GM19395 (cell line): ENCODE results near the gene GPSM3.
"Not testable (repeated sequence)": the region's sequence is repeated elsewhere in the genome, so short reads cannot be mapped to it uniquely, and the experiment has no call there.

Experiments
- ATAC-seq: cut with Tn5 transposase; IDR thresholded peaks from one replicate; pipeline ENCODE4 v1.9.1; 2021; ENCODE audit warnings: mild to moderate bottlenecking, moderate library complexity; ENCODE audit not compliant: unreplicated experiment

The GPSM3 gene

DNA sequence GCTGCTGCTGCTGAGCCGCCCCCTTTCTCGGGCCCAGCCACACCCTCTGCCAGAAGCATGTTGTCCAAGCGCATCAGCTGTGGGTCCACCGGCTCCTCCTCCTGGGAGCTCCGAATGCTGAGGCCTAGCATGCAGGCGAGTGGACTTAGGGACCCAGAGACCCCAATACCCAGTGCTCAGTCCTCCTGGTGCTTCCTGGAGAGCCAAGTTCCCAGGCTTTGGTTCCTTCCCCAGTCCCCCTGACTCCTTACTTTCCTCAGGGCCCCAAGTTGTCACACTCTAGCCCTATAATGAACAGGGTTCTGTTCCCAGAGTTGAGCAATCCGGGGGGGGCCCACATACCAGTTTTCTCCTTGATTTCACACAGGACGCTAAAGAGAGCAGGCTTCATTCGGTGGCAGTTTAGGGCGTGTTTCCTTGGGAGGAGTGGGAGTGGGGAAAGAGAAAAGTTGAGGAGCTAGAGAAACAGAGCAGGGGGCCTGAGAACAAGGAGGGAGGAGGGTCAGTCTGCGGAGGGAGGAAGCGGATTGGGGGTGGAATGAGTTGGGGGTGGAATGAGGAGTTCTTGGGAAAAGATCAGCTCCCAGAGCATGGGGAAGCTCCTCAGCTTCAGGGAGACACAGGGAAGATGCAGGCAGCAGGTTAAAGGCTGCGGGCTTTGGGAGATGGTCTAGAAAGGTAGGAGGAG, 3.9 kb downstream of the GPSM3 start:
- no peak for ATAC-seq

GRCh38 chr6:32187725-32188380, 4.6 kb downstream of the GPSM3 start:
- not testable (repeated sequence) for ATAC-seq

DNA sequence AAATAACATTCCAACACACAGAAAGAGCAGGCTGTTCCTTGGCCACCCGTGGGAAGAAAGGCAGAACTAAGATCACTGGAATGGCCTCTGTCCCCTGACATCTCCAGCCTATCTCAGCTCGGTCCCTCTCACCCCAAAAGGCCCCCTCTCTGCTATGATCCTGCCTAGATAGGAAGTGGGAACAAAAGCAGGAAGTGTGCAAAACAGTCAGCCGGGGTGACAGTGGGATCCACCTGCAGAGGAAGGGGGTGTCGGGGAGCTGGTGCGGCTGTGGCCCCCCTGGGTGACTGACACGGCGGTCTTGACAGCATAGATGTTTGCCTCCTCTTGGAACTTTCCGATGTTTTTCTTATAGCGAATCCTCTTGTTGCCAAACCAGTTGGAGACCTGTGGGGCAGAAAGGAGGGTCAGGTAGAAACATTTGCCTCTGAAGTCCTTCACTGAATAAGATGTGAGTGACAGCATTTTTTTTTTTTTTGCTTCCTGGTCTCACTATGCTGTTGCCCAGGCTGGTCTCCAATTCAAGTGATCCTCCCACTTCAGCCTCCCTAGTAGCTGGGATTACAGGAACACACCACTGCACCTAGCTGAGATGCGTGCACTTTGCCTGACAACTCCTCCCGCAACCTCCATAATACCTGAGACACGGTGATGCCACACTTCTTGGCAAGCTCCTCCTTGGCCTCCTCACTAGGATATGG, 5.3 kb downstream of the GPSM3 start:
- ATAC-seq = no peak

DNA sequence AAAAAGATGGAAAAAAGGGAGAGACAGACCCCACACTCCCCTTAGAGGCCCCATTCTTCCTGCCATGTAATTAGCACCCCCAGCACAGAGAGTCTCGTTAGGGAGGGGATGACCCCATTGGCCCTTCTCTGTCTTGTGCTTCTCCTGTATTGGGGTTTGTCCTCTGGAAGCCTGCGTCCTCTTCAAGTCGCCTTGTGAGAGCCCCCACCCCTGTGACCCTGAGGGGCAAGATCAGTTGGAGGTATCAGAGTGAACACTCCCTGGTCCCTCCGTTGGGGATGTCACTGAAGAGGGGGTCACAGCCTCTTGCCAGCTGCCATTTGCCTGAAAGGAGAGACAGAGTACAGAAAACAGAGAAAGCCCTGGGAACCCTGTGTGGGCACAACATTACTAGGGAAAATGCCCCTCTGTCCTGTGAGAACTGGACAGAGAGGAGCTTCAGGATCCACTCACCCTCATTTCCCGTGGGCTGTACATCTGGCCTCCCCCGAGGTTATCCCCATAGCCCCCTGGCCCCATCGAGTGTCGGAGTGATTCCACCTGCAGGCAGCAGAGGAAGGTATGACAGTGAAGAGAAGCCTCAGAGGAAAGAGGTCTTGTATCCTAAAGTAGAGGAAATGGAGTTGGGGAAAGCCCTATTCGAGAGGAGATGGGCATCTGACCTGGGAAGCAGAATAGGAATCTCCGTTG, 6.1 kb downstream of the GPSM3 start:
- ATAC-seq = not testable (repeated sequence)

DNA sequence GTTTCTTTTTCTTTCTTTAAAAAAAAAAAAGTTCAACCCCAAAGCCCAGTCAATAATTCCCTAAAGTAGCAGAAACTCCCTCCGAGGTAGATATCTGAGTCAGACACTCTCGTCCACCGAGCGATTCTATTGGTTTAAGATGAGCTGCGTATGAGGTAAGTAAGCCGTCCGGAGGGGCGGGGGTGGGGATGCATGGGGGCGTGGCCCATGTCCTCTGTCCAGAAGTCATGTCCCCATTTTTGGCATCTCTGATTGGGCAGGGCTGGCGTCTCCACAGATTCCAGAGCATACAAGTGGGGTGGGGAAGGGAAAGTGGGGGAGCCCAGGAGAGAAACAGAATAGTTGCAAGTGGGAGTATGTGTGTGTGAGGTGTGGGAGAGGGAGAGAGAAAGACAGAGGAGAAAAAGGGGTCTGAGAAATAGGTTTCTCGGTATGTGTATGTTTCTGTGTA, 6.7 kb downstream of the GPSM3 start:
- not testable (repeated sequence) for ATAC-seq

GRCh38 chr6:32184084-32184640, 8.3 kb downstream of the GPSM3 start, which contains the start of gene AGER:
Gene AGER (minus strand): TSS chr6:32184253. CDS start chr6:32184222, 31 bp downstream.
- ATAC-seq = no peak

GRCh38 chr6:32183483-32184083, 8.9 kb downstream of the GPSM3 start:
- ATAC-seq = no peak

GRCh38 chr6:32183030-32183429, 9.4 kb downstream of the GPSM3 start:
- ATAC-seq = no peak

GRCh38 chr6:32182555-32182981, 9.9 kb downstream of the GPSM3 start:
- ATAC-seq = no peak

- no peak for ATAC-seq
Observed at GRCh38 chr6:32181915-32182529, 10.4 kb downstream of the GPSM3 start.

DNA sequence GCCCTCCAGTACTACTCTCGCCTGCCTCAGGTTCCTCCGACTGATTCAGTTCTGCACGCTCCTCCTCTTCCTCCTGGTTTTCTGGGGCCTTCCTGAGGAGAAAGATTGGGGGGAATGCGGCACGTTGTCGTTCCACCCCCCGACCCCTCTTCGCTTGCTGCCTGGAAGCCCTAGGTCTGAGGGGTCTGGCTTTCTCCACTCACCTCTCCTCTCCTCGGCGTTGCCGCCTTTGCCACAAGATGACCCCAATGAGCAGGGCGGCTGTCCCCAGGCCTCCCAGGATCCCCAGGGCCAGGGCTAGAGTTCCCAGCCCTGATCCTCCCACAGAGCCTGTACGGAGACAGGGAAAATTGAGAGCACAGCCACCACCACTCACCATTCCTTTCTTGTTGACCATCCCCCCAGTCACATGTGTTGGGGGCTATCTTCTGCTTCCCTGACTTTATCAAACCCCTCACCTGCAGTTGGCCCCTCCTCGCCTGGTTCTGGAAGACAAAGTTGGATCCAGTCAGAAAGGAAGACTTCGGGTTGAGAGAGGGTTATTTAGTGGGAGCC, 11.2 kb downstream of the GPSM3 start:
- no peak for ATAC-seq

- no peak for ATAC-seq
Observed at GRCh38 chr6:32179766-32180405, 12.6 kb downstream of the GPSM3 start.

DNA sequence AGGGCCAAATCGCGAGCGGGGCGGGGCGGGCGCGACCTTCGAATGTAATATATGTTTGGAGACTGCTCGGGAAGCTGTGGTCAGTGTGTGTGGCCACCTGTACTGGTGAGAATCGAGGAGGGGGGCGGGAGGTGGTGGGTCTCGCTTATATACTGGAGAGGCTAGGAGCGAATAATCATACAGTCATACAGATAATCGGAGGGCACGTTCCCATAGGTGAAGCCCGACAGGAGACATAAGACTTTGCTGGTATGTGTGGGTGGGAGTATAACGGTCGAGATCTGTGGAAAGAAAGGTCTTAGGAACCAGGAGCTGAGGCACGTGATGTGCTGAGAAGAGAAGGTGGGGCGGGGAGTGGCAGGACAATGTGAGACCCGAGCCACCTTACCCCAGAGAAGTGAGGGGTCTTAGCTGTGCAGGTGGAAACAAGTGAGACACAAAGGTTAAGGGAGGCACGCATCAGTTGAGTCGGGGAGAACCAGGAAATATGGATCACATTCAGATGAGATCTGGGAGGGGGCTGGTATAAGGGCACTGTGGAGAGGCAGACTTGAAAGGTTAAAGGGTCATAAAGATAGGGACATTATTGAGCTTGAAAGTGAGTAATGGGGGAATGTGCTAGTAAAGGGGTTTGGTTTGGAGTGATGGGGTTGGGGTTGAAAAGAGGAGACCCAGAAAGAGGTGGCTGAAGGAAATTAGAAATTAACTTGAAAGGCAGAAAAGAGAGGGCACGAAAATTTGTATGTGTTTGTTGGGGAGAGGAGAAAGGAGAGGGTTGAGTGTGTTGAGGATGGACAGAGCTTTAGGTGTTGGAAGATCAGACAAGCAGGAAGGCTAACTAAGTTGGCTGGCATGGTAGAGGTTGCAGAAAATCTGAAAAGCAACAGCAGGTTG, 13.6 kb downstream of the GPSM3 start:
- ATAC-seq = peak; percentile 0

GRCh38 chr6:32177788-32178546, 14.5 kb downstream of the GPSM3 start, which contains the start of gene RNF5:
Gene RNF5 (plus strand): TSS chr6:32178405. CDS start chr6:32178512, 107 bp downstream.
- peak; percentile 81 for ATAC-seq

DNA sequence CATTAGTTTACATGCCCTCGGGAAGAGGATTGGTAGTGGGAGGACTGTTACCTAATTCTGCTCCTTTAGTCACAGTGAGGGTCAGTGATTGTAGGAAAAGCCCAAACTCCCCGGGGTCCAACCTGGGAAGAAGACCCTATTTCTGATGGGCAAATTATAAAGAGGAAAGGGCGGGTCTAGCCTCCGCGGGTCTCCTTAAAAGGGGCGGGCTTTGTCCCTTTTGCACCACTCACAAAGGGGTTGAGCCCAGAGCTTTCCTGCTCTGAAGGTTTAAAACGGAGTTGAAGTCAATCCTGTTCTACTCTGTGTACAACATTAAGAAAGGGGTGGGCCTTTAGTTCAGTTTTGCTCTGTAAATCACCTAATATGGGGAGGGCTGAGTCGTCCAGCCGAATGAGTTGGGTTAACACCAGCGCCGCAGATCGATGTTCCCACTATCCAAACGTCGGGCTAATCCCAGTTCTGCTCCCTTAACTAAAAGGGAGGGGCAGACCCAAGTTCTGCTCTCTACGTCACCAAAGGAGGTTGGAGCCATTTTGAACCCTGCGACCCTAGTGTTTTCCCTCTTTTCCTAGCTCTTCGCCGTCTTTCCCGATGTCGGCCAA, 15.2 kb downstream of the GPSM3 start:
- peak; percentile 2 for ATAC-seq

DNA sequence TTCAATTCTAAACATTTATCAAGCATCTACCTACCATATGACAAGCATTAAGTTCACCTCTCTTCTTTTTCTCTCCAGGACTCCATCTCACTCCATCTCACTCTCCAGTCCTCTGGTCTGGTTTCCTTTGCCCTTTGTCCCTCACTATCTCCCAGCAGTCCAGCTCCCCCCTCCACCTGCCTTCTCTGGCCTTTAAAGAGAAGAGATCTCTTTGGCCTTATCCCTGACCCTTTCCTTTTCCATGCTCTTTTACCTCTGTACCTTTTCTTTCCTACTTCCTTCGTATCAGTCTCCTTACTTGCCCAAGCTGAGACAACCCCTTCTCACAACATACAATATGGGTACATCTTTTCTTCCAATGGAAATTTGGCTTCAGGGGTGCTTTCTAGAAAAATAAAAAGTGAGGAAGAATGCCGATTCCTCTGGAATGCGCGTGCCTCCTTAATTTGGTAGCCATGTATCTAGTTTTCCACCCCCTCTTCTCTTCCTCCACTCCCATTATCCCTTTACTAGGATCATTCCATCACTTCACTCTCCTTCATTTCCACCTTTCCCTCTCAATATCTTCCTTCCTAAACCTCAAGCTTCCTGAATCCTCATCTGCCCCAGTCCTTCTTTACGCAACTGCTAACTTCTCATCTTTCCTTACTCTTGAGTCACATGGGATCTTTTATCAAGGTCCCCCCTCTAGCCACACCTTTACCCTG, 15.8 kb downstream of the GPSM3 start:
- no peak for ATAC-seq
